HG02623 (cell line): ENCODE results near the gene HS3ST5.
"Not testable (repeated sequence)": the region's sequence is repeated elsewhere in the genome, so short reads cannot be mapped to it uniquely, and the experiment has no call there.

Source experiments
- ATAC-seq: cut with Tn5 transposase; IDR thresholded peaks from one replicate; pipeline ENCODE4 v1.9.1; 2021; ENCODE audit warnings: moderate library complexity; ENCODE audit not compliant: unreplicated experiment

Gene HS3ST5

GRCh38 chr6:114055763-114056162, 287.1 kb downstream of the HS3ST5 start:
- no peak for ATAC-seq

DNA sequence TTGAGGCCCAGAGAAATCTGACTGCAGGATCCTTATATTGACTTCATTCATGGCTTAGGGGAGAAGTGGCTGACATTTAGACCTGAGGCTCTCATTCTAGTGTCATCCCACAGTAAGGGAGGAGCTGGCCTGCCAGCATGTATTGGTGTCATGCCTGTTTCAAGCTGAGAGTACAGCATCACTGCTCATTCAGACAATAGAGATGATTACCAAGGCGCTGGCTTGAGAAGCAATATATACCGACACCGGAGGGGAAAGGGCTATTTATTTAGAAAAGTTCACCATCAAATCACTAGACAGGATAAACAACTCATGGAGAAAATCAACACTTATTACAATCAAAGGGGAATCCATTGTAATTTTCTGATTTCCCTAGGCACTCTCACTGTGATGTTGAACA, 287.5 kb downstream of the HS3ST5 start:
- ATAC-seq: no peak

DNA sequence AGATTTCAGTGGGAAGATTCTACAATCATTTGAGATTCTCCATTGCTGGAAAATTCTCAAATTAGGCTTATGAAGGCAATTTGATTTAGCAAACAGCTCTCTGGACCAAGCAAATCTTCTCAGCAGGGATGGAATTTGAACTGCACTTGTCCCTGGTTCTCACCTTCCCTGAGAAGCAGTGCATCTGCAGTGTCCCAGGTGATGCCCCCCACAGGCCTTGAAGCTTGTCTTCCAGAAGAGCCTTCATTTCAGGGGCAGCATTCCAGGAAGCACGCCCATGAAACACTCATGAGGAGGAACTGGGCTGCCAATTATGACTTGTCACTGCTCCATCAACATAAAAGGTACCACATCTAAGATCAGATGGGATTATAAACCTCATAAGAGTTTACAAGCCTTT, 289.0 kb downstream of the HS3ST5 start:
- no peak for ATAC-seq

GRCh38 chr6:114052141-114052540, 290.7 kb downstream of the HS3ST5 start:
- ATAC-seq: no peak

DNA sequence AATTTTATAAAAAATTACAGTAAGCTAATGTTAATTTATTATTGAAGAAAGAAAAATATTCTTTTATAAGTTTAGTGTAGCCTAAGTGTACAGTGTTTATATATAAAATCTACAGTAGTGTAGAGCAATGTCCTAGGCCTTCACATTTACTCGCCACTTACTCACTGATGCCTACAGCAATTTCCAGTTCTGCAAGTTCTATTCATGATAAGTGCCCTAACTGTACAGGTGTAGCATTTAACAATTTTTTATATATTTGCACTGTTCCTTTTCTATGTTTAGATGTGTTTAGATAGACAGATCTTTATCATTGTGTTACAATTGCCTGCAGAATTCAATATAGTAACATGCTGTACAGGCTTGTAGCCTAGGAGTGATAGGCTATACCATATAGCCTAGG, 291.8 kb downstream of the HS3ST5 start:
- no peak for ATAC-seq

GRCh38 chr6:114049367-114049966, 293.4 kb downstream of the HS3ST5 start:
- ATAC-seq: no peak

- not testable (repeated sequence) for ATAC-seq
Measured at GRCh38 chr6:114044566-114044965, 298.3 kb downstream of the HS3ST5 start.

DNA sequence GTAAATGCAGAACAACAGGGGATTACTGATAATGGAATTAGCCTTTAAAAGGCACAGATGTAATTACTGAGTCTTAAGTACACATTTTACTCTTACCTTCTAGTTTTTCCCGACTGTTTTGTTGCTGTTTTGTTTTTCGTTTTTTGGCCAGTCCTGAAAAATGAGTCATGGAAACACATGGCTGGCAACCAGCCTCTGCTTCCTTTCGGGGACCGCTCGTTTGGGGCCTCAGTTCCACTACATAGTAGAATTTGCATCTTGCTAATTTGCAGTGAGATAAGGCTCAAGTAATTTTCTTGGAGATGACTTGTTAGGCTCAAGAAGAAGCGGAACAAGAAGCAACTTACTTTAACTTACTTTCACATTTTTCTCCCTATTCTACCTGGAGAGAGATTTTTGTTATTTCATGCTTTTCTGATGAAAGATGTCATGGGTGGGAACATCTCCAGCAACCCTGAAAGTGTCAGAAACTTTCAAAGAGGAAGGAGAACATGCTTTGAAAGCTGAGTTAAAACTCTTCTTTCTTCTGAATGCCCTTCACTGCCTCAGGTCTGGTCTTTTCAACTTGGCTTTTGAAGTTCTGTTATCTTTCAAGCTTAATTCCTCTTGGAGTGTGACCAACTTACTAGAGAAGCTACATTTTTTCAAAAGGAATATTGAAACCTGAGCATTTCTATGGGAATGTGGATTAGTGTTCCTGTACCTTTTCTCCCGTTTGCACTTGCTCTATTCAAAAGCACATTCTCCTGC, 300.4 kb downstream of the HS3ST5 start:
- no peak for ATAC-seq

GRCh38 chr6:114040871-114041270, 302.0 kb downstream of the HS3ST5 start:
- no peak for ATAC-seq

- no peak for ATAC-seq
Measured at GRCh38 chr6:114039841-114040240, 303.0 kb downstream of the HS3ST5 start.

DNA sequence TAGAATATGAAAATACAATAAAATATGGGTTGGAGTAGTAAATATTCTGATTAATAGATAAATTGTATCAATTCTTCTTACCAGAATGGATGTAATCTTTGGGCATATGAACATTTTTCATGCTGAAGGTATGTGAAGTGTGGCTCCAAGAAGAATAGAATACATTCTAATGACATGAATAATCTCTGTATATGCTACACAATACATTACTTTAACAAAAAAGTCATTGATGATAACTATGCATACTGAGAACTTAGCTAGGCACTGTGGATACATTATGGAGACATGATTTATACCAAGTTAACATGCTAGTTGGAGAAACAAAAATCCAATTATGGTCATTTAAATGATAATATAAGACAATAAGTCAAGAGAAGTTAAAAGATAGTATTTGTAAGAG, 309.2 kb downstream of the HS3ST5 start:
- no peak for ATAC-seq

DNA sequence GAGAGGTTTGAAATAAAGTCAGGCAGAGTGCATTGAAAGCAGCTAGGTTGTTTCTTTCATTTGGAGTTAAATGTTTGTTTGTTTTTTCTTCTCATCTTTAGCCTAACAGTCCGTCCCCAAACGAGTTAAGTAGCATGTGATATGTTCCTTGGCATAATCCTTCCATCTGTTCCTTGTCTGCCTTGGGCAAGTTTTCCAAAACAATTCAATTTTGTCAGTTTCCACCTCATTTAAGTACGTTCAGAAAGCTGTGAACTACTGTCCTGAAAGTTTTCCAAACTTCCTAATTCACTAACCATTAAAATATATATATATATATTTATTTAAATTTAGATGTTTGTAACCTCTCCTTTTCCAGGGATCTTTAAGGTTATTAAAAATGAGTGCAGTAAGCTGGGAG, 310.1 kb downstream of the HS3ST5 start:
- no peak for ATAC-seq

- ATAC-seq: no peak
Measured at GRCh38 chr6:114030767-114031166, 312.1 kb downstream of the HS3ST5 start.

DNA sequence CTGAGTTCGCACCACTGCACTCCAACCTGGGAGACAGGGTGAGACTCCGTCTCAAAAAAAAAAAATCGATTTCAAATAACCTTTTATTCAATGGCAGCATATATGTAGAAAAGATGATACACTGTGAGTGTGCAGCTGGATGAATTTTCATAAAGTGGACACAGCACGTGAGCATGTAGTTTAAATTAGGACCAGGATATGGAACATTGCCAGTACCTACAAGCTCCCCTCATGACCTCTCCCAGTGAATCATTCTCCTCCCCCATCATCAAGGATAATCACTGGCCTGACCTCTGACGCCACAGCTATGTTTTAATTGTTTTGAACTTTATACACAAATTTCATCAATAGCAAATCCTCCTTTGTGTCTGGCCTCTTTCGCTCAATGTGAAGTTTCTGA, 318.1 kb downstream of the HS3ST5 start:
- no peak for ATAC-seq

DNA sequence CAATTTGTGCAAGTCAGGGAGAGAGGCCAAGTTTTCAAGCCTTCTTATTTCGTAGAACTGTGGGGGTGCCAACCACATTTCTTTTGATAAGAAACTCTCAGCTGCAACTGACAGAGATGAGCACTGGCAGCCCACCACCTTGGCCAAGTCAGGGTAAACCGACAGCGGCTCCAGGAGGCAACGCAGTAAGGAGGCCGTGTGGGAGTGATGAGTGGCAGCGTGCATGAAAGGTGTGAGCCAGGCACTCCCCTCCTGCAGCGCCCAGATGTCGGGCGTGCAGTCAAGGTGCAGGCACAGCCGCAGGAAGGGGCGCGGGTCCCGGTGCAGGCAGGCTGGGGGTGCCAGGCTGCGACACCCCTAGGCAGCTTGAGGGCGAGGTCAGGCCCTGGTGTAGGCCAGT, 322.6 kb downstream of the HS3ST5 start:
- no peak for ATAC-seq

GRCh38 chr6:114017146-114017545, 325.7 kb downstream of the HS3ST5 start:
- ATAC-seq: not testable (repeated sequence)

DNA sequence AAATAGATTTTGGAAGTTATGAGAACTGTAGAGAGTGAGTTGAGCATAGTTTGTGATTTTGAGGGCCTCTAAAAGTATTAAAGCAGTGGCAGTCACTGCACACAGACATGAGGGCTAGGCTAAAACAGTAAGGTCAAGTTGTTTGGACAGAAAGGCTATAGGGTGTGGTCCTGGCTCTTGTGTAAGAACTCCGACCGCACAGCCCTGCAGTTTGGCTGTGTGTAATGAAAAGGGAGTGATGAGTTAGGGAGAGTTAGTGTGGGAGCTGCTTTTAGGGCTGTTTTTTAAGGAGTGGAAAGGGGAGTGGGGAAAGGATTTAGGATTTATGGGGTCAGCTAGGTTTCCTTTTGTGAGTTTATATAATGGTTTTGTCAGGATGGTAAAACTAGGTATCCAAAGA, 328.7 kb downstream of the HS3ST5 start:
- ATAC-seq: not testable (repeated sequence)

- not testable (repeated sequence) for ATAC-seq
Measured at GRCh38 chr6:114011486-114011885, 331.3 kb downstream of the HS3ST5 start.

GRCh38 chr6:114010540-114010939, 332.3 kb downstream of the HS3ST5 start:
- no peak for ATAC-seq

DNA sequence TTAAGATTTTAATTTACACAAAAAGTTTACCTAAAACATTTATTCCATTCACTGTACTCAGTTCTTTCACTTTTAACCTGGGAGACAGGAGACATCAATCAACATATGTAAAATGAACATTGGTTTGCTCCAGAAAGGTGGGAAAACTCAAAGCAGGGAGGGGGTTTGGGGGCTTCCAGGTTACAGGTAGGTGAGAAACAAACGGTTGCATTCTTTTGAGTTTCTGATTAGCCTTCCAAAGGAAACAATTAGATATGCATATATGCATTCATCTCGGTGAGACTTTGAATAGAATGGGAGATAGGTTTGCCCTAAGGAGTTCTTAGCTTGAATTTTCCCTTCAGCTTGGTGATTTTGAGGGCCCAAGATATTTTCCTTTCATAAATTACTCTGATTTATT, 333.6 kb downstream of the HS3ST5 start:
- no peak for ATAC-seq

GRCh38 chr6:114008331-114008730, 334.5 kb downstream of the HS3ST5 start:
- ATAC-seq: no peak

DNA sequence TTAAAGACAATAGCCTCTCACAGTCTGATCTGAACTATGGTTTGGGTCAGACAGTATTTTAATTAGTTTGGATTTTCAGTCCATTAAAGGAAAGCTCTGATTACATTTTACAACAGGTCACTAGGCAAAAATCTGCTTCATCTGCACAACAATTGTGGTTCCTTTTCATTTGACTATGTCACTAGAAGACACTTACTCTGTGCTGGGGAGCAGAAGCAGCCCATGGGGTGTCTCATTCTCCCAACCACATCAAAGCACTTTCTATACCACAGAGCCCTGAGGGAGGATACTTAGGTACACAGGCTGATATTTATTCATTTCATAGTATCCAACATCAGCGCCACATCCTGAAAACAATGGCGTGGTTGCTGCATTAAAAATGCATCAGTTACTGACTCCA, 335.3 kb downstream of the HS3ST5 start:
- ATAC-seq: no peak
